Fibroblast of lung (primary cell): Measurements from ENCODE around the gene LZTS3.

Experiments
- EZH2 ChIP-seq: IDR thresholded peaks from 2 replicates; pipeline ENCODE4 v1.5.1; 2012; ENCODE audit warnings: low read length, control low read depth, mild to moderate bottlenecking; ENCODE audit errors: missing control alignments
- TF ChIP-seq, protein P1 (sequence below), 2 donors: IDR thresholded peaks in 1 of 2; conservative IDR thresholded peaks in 1 of 2; 1 replicate in 1 of 2; 2 replicates in 1 of 2; pipeline ENCODE4 v1.5.1; 2011 to 2012; ENCODE audit warnings: low read length in 2 of 2, control low read depth in 1 of 2, inconsistent platforms in 1 of 2, low read depth in 1 of 2, mild to moderate bottlenecking in 1 of 2

DNA sequence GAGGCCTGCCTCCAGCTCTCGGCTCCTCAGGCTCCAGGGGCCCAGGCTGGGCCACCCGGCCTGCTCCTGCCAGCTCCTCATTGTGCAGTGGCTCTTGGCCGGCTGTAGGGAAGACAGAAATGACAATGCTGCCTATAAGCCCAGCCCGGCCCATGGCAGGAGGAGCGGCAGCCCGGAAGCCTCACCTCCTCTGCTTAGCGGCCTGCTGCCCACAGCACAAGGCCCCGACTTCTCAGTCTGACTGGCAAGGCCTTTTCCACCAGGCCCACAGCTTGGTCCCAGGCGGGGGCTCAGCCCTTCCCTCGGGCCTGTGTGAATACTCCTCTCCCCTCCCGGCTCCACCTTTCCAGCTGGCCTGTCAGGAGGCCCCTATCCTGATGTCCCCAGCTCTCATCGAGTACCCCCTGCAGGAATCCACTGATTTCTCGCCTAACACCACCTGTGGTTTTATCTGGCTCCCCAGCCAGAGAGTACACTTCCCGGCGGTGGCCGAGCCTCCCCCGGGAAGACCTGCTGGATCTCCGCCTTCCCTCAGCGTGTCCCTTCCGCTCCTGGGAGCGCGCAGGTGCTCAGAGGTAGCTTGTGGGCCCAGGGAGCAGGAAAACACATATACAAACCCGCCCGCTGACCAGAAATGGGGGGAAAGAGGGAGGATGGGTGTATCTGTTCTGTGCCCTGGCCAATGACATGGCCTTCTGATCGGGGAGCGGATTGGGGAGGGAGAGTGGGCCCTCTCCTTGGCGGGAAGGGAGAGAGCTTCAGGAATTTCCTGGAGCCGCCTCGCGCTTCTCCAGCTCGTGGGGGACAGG lies 30.2 kb upstream of the LZTS3 start:
- TF ChIP-seq, protein P1, sequence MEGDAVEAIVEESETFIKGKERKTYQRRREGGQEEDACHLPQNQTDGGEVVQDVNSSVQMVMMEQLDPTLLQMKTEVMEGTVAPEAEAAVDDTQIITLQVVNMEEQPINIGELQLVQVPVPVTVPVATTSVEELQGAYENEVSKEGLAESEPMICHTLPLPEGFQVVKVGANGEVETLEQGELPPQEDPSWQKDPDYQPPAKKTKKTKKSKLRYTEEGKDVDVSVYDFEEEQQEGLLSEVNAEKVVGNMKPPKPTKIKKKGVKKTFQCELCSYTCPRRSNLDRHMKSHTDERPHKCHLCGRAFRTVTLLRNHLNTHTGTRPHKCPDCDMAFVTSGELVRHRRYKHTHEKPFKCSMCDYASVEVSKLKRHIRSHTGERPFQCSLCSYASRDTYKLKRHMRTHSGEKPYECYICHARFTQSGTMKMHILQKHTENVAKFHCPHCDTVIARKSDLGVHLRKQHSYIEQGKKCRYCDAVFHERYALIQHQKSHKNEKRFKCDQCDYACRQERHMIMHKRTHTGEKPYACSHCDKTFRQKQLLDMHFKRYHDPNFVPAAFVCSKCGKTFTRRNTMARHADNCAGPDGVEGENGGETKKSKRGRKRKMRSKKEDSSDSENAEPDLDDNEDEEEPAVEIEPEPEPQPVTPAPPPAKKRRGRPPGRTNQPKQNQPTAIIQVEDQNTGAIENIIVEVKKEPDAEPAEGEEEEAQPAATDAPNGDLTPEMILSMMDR (conservative IDR thresholded peaks at IDR 0.05 in 1 of 2, IDR thresholded peaks at IDR 0.05 in 1 of 2; ENCODE audit: low read depth in 1 of 2, low read length in 2 of 2) = no peak
- no peak for TF ChIP-seq EZH2
